ENCODE data around the gene SLC35F4. TPM values are rescaled to one million over a fixed set of nuclear protein-coding genes. Genes with fewer than 3 reads are reported as not detected.

The SLC35F4 gene
- polyA plus RNA-seq, 1 donor from 2014 or later: 21.0 TPM

GRCh38 chr14:57845802-57846531, 19.9 kb downstream of the SLC35F4 start:
- TF ChIP-seq TAF1 (IDR thresholded peaks at IDR 0.05; ENCODE audit: low read depth) (no peak), RAD21 (conservative IDR thresholded peaks at IDR 0.05) (no peak), SMC3 (conservative IDR thresholded peaks at IDR 0.05; ENCODE audit: poor library complexity) (no peak), EP300 (conservative IDR thresholded peaks at IDR 0.05; ENCODE audit: poor library complexity, severe bottlenecking) (no peak), MXI1 (conservative IDR thresholded peaks at IDR 0.05; ENCODE audit: poor library complexity, severe bottlenecking) (no peak), POLR2AphosphoS5 (IDR thresholded peaks at IDR 0.05) (no peak), EZH2 (IDR thresholded peaks at IDR 0.05; ENCODE audit: borderline replicate concordance, insufficient read depth, low read length, poor library complexity, severe bottlenecking) (no peak)
- TF ChIP-seq, protein P1, sequence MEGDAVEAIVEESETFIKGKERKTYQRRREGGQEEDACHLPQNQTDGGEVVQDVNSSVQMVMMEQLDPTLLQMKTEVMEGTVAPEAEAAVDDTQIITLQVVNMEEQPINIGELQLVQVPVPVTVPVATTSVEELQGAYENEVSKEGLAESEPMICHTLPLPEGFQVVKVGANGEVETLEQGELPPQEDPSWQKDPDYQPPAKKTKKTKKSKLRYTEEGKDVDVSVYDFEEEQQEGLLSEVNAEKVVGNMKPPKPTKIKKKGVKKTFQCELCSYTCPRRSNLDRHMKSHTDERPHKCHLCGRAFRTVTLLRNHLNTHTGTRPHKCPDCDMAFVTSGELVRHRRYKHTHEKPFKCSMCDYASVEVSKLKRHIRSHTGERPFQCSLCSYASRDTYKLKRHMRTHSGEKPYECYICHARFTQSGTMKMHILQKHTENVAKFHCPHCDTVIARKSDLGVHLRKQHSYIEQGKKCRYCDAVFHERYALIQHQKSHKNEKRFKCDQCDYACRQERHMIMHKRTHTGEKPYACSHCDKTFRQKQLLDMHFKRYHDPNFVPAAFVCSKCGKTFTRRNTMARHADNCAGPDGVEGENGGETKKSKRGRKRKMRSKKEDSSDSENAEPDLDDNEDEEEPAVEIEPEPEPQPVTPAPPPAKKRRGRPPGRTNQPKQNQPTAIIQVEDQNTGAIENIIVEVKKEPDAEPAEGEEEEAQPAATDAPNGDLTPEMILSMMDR (IDR thresholded peaks at IDR 0.05; ENCODE audit: poor library complexity, severe bottlenecking): no peak
- TF ChIP-seq, protein P2, sequence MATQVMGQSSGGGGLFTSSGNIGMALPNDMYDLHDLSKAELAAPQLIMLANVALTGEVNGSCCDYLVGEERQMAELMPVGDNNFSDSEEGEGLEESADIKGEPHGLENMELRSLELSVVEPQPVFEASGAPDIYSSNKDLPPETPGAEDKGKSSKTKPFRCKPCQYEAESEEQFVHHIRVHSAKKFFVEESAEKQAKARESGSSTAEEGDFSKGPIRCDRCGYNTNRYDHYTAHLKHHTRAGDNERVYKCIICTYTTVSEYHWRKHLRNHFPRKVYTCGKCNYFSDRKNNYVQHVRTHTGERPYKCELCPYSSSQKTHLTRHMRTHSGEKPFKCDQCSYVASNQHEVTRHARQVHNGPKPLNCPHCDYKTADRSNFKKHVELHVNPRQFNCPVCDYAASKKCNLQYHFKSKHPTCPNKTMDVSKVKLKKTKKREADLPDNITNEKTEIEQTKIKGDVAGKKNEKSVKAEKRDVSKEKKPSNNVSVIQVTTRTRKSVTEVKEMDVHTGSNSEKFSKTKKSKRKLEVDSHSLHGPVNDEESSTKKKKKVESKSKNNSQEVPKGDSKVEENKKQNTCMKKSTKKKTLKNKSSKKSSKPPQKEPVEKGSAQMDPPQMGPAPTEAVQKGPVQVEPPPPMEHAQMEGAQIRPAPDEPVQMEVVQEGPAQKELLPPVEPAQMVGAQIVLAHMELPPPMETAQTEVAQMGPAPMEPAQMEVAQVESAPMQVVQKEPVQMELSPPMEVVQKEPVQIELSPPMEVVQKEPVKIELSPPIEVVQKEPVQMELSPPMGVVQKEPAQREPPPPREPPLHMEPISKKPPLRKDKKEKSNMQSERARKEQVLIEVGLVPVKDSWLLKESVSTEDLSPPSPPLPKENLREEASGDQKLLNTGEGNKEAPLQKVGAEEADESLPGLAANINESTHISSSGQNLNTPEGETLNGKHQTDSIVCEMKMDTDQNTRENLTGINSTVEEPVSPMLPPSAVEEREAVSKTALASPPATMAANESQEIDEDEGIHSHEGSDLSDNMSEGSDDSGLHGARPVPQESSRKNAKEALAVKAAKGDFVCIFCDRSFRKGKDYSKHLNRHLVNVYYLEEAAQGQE (IDR thresholded peaks at IDR 0.05; ENCODE audit: borderline replicate concordance): no peak
- no peak overlapping the region for H3K4me3 ChIP-seq (ENCODE audit: low read length)
- H3K9ac ChIP-seq (ENCODE audit: low read length): no peak overlapping the region
- H3F3A ChIP-seq (ENCODE audit: insufficient read depth, low read length, poor library complexity, severe bottlenecking): no peaks in the 10 kb centered on the region
- H2AFZ ChIP-seq (ENCODE audit: low read depth, low read length): no peak overlapping the region
- no peaks in the 10 kb centered on the region for H3K9me3 ChIP-seq (ENCODE audit: low read length)
- H3K27ac ChIP-seq (ENCODE audit: low read length): no peak overlapping the region
- H3K79me2 ChIP-seq (replicated peaks; ENCODE audit: insufficient read depth, low read length): no peaks in the 10 kb centered on the region
- H3K36me3 ChIP-seq (ENCODE audit: insufficient read depth, low read length): no peaks in the 10 kb centered on the region
- no peak overlapping the region for H3K4me2 ChIP-seq (ENCODE audit: low read length)
- H3K9me2 ChIP-seq (ENCODE audit: insufficient read depth, low read length): no peaks in the 10 kb centered on the region
- no peaks in the 10 kb centered on the region for H4K20me1 ChIP-seq (ENCODE audit: insufficient read depth)
- H3K27me3 ChIP-seq (ENCODE audit: insufficient read depth, low read depth, low read length): no peaks in the 10 kb centered on the region

DNA sequence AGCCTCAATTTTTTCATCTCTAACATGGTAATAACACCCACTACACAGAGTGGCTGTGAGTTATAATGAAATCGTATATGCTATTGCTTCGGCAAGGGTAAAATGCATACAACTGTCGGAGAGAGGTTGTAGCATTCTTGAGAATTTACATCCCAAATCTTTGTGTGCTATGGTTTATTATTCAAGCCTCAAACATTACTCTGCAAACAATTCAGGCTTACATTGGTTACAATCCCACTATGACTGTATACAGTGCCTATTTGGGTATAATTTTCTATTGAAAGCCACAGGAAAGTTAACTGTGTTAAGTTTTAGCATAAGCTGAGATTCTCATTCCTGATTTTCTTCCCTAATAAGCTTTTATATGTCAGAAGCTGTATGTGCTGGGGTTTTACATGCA, 20.6 kb downstream of the SLC35F4 start:
- no peak overlapping the region for H3K4me2 ChIP-seq (ENCODE audit: low read length)
- TF ChIP-seq, protein P2 (IDR thresholded peaks at IDR 0.05; ENCODE audit: borderline replicate concordance): no peak
- H2AFZ ChIP-seq (ENCODE audit: low read depth, low read length): no peak overlapping the region

More for the DNA sequence above, 20.6 kb downstream of the SLC35F4 start:
- Histone ChIP-seq H3K9me2 (ENCODE audit: insufficient read depth, low read length) (no peaks in the 10 kb centered on the region), H3K9ac (ENCODE audit: low read length) (no peak overlapping the region), H3K4me3 (ENCODE audit: low read length) (no peak overlapping the region), H3K36me3 (ENCODE audit: insufficient read depth, low read length) (no peaks in the 10 kb centered on the region), H3K9me3 (ENCODE audit: low read length) (no peaks in the 10 kb centered on the region), H4K20me1 (ENCODE audit: insufficient read depth) (no peaks in the 10 kb centered on the region), H3K79me2 (replicated peaks; ENCODE audit: insufficient read depth, low read length) (no peaks in the 10 kb centered on the region), H3F3A (ENCODE audit: insufficient read depth, low read length, poor library complexity, severe bottlenecking) (no peaks in the 10 kb centered on the region), H3K27me3 (ENCODE audit: insufficient read depth, low read depth, low read length) (no peaks in the 10 kb centered on the region), H3K27ac (ENCODE audit: low read length) (no peak overlapping the region)

Data from neural cell (in vitro differentiated cells).